ENCODE data around the gene MYO9A.

Gene MYO9A

GRCh38 chr15:72155635-72156616 lies 38.0 kb upstream of the MYO9A start:
- H3K36me3 ChIP-seq (ENCODE audit: low read depth) = no peaks in the 10 kb centered on the region
- peak; percentile 85 for ATAC-seq (ENCODE audit: low read depth)
- peak overlapping the region; percentile 10 for H3K4me3 ChIP-seq (ENCODE audit: severe bottlenecking)
- peak overlapping the region; percentile 84 for H3K27ac ChIP-seq (ENCODE audit: poor library complexity, severe bottlenecking)
- H3K27me3 ChIP-seq (ENCODE audit: insufficient read depth, poor library complexity, severe bottlenecking) = no peaks in the 10 kb centered on the region
- TF ChIP-seq CTCF (IDR thresholded peaks at IDR 0.05; ENCODE audit: poor library complexity, severe bottlenecking) = peak; percentile 99
- H3K4me1 ChIP-seq (ENCODE audit: insufficient read depth, poor library complexity, severe bottlenecking) = peaks cover 21% of the 10 kb centered on the region
- H3K9me3 ChIP-seq (ENCODE audit: severe bottlenecking) = no peaks in the 10 kb centered on the region
- peak; percentile 81 for DNase-seq (ENCODE audit: low spot score)

- ATAC-seq (ENCODE audit: low read depth) (peak; percentile 78), DNase-seq (ENCODE audit: low spot score) (peak; percentile 98)
- Histone ChIP-seq H3K9me3 (ENCODE audit: severe bottlenecking) (no peaks in the 10 kb centered on the region), H3K27me3 (ENCODE audit: insufficient read depth, poor library complexity, severe bottlenecking) (no peaks in the 10 kb centered on the region), H3K36me3 (ENCODE audit: low read depth) (no peaks in the 10 kb centered on the region), H3K27ac (ENCODE audit: poor library complexity, severe bottlenecking) (peak overlapping the region; percentile 84), H3K4me1 (ENCODE audit: insufficient read depth, poor library complexity, severe bottlenecking) (peaks cover 21% of the 10 kb centered on the region), H3K4me3 (ENCODE audit: severe bottlenecking) (peak overlapping the region; percentile 10)
- no peak for TF ChIP-seq CTCF (IDR thresholded peaks at IDR 0.05; ENCODE audit: poor library complexity, severe bottlenecking)
Measured at GRCh38 chr15:72155003-72155621, 37.2 kb upstream of the MYO9A start.

- TF ChIP-seq CTCF (IDR thresholded peaks at IDR 0.05; ENCODE audit: poor library complexity, severe bottlenecking) = no peak
- DNase-seq (ENCODE audit: low spot score) (no peak), ATAC-seq (ENCODE audit: low read depth) (no peak)
- Histone ChIP-seq H3K36me3 (ENCODE audit: low read depth) (no peaks in the 10 kb centered on the region), H3K4me1 (ENCODE audit: insufficient read depth, poor library complexity, severe bottlenecking) (peaks cover 21% of the 10 kb centered on the region), H3K4me3 (ENCODE audit: severe bottlenecking) (no peak overlapping the region), H3K27me3 (ENCODE audit: insufficient read depth, poor library complexity, severe bottlenecking) (no peaks in the 10 kb centered on the region), H3K27ac (ENCODE audit: poor library complexity, severe bottlenecking) (peak overlapping the region; percentile 84), H3K9me3 (ENCODE audit: severe bottlenecking) (no peaks in the 10 kb centered on the region)
Measured at GRCh38 chr15:72154316-72154715, 36.4 kb upstream of the MYO9A start.

GRCh38 chr15:72153269-72154000 lies 35.5 kb upstream of the MYO9A start:
- no peak for ATAC-seq (ENCODE audit: low read depth)

More at GRCh38 chr15:72153269-72154000, 35.5 kb upstream of the MYO9A start:
- Histone ChIP-seq H3K27me3 (ENCODE audit: insufficient read depth, poor library complexity, severe bottlenecking) (no peaks in the 10 kb centered on the region), H3K36me3 (ENCODE audit: low read depth) (no peaks in the 10 kb centered on the region), H3K27ac (ENCODE audit: poor library complexity, severe bottlenecking) (no peak overlapping the region), H3K4me1 (ENCODE audit: insufficient read depth, poor library complexity, severe bottlenecking) (peaks cover 21% of the 10 kb centered on the region), H3K4me3 (ENCODE audit: severe bottlenecking) (no peak overlapping the region), H3K9me3 (ENCODE audit: severe bottlenecking) (no peaks in the 10 kb centered on the region)
- TF ChIP-seq CTCF (IDR thresholded peaks at IDR 0.05; ENCODE audit: poor library complexity, severe bottlenecking) = no peak
- no peak for DNase-seq (ENCODE audit: low spot score)
